Myocyte (in vitro differentiated cells): ENCODE measurements around the gene SNX20. TPM values are rescaled to one million over a fixed set of nuclear protein-coding genes. Genes with fewer than 3 reads are reported as not detected.

Experiments used
- total RNA-seq: library from RNA; depleted of rRNA; stranded (reverse); fragments of >200 nt; gene quantifications from 2 replicates; pipeline ENCODE4 v1.2.3, GENCODE V29; 2014

Gene SNX20
- total RNA-seq, 1 donor from 2014 or later = 1.1 TPM

Other genes starting within 250 kb of the SNX20 start
- 0.16 and 0.75 TPM in 2 replicates for gene NKD1, start 132.9 kb downstream of the SNX20 start, total RNA-seq
- 0.31 and 0.99 TPM in 2 replicates for gene NOD2, start 12.3 kb upstream of the SNX20 start, total RNA-seq
- gene CYLD, start 60.8 kb upstream of the SNX20 start, total RNA-seq = 132 and 161 TPM in 2 replicates